ENCODE measurements around the gene IPO4. TPM values are rescaled to one million over a fixed set of nuclear protein-coding genes. Genes with fewer than 3 reads are reported as not detected.
"Not testable (repeated sequence)": the region's sequence is repeated elsewhere in the genome, so short reads cannot be mapped to it uniquely, and the experiment has no call there.

IPO4 gene
- polyA plus RNA-seq (ENCODE audit: insufficient read length in 12 of 12): 10 to 100 TPM in 11 of 12 donors, not detected in 1; 17.5 to 32.3 (median 24.2) TPM
- long read RNA-seq, donor 1, partial matches to known transcripts: 107 of 114 reads
- long read RNA-seq, donor 1, other reads (novel, unspliced or antisense): 7 of 114 reads
- long read RNA-seq, donor 2, partial matches to known transcripts: 0 of 4 reads
- long read RNA-seq, donor 2, other reads (novel, unspliced or antisense): 0 of 4 reads
- long read RNA-seq, donor 3, partial matches to known transcripts: 0 of 3 reads
- long read RNA-seq, donor 3, other reads (novel, unspliced or antisense): 0 of 3 reads
- long read RNA-seq, donor 4, partial matches to known transcripts: 0 of 3 reads
- long read RNA-seq, donor 4, other reads (novel, unspliced or antisense): 0 of 3 reads
- long read RNA-seq, donor 5, partial matches to known transcripts: 0 of 8 reads
- long read RNA-seq, donor 5, other reads (novel, unspliced or antisense): 0 of 8 reads
- long read RNA-seq, donor 6, partial matches to known transcripts: 0 of 3 reads
- long read RNA-seq, donor 6, other reads (novel, unspliced or antisense): 0 of 3 reads
- long read RNA-seq, donor 7, partial matches to known transcripts: 0 of 2 reads
- long read RNA-seq, donor 7, other reads (novel, unspliced or antisense): 0 of 2 reads
- long read RNA-seq, donor 8, partial matches to known transcripts: 0 of 3 reads
- long read RNA-seq, donor 8, other reads (novel, unspliced or antisense): 0 of 3 reads
- long read RNA-seq, donor 9, partial matches to known transcripts: 0 of 2 reads
- long read RNA-seq, donor 9, other reads (novel, unspliced or antisense): 0 of 2 reads
- long read RNA-seq, donor 10, partial matches to known transcripts: 0 of 3 reads
- long read RNA-seq, donor 10, other reads (novel, unspliced or antisense): 0 of 3 reads
- long read RNA-seq, donor 11, partial matches to known transcripts: 0 of 4 reads
- long read RNA-seq, donor 11, other reads (novel, unspliced or antisense): 0 of 4 reads

- peak; percentile 97 for DNase-seq
Observed at GRCh38 chr14:24188251-24189058, at the start of gene IPO4. Gene IPO4, minus strand, starts transcription at chr14:24188816. Its CDS starts 29 bp downstream, at chr14:24188787.

- no peak for DNase-seq
Observed at GRCh38 chr14:24238123-24238522, 49.5 kb upstream of the IPO4 start.

- no peak for DNase-seq
Observed at GRCh38 chr14:24237463-24237955, 48.9 kb upstream of the IPO4 start.

GRCh38 chr14:24236689-24237462, 48.3 kb upstream of the IPO4 start:
- DNase-seq: no peak

GRCh38 chr14:24235804-24236688, 47.4 kb upstream of the IPO4 start:
- DNase-seq: no peak

- DNase-seq: no peak
Observed at GRCh38 chr14:24234095-24235005, 45.7 kb upstream of the IPO4 start.

- DNase-seq: no peak
Observed at GRCh38 chr14:24233538-24233866, 44.9 kb upstream of the IPO4 start.

GRCh38 chr14:24232645-24233537, 44.3 kb upstream of the IPO4 start, which contains the start of gene GMPR2:
Gene GMPR2, plus strand, starts transcription at chr14:24232929. Its CDS starts 325 bp downstream, at chr14:24233254.
- no peak for DNase-seq

- peak; percentile 92 for DNase-seq
Observed at GRCh38 chr14:24232121-24232644, 43.6 kb upstream of the IPO4 start, which contains the start of gene NEDD8. Gene NEDD8, minus strand, starts transcription at chr14:24232367. Its CDS starts 100 bp downstream, at chr14:24232267.

- no peak for DNase-seq
Observed at GRCh38 chr14:24231263-24232120, 42.9 kb upstream of the IPO4 start.

- DNase-seq: no peak
Observed at GRCh38 chr14:24228902-24229301, 40.3 kb upstream of the IPO4 start.

- DNase-seq: no peak
Observed at GRCh38 chr14:24226473-24226872, 37.9 kb upstream of the IPO4 start.

- DNase-seq: no peak
Observed at GRCh38 chr14:24224618-24225071, 36.0 kb upstream of the IPO4 start.

GRCh38 chr14:24222987-24223386, 34.4 kb upstream of the IPO4 start:
- DNase-seq: not testable (repeated sequence)

GRCh38 chr14:24219521-24219920, 30.9 kb upstream of the IPO4 start:
- DNase-seq: no peak

GRCh38 chr14:24219080-24219479, 30.5 kb upstream of the IPO4 start:
- no peak for DNase-seq
